ENCODE data around the gene SETD5. TPM values are rescaled to one million over a fixed set of nuclear protein-coding genes. Genes with fewer than 3 reads are reported as not detected.

SETD5 gene
- total and polyA plus RNA-seq, 2 of the 4 experiments (the other 2 are of a cell fraction), result 42.7 to 62.9 TPM

DNA sequence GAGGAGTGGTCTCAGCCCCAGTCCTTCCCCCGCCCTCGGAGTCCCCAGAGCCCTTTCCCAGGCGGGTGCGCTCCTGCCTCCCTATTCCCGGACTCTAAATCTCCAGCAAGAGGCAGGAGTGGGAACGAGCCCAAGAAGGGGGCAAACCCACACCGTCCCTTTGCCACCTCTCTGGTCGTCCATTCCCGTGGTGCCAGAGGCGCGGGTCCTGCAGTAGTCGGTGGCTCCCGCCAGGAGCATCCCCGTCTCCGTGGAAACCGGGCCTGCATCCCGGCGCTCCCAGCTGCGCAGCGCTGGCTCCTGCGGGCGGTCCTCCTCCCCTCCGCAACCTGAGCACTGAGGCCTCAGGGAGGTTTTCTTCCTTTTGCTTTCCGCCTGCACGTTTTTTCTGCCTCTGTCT is 111.4 kb downstream of the SETD5 start:
- Histone ChIP-seq H4K91ac (ENCODE audit: insufficient read depth, low read depth, low read length) (no peak overlapping the region), H3K18ac (ENCODE audit: low read depth, low read length) (no peak overlapping the region), H2BK15ac (ENCODE audit: low read depth, low read length) (no peak overlapping the region), H2BK20ac (ENCODE audit: low read depth, low read length) (no peak overlapping the region), H3K9me3 (ENCODE audit: control insufficient read depth, insufficient read depth, low read length) (no peaks in the 10 kb centered on the region), H3K4me3 (ENCODE audit: insufficient read depth, low read depth, low read length) (no peak overlapping the region), H3K79me1 (ENCODE audit: low read depth in 1 of 2, low read length in 2 of 2) (no peaks in the 10 kb centered on the region), H3K27ac (ENCODE audit: insufficient read depth, low read length) (no peak overlapping the region), H3K56ac (ENCODE audit: extremely low read depth, insufficient read depth, low read length) (no peak overlapping the region), H2AK9ac (replicated peaks; ENCODE audit: low read depth, low read length, poor library complexity) (peak overlapping the region; percentile 55), H2AK5ac (ENCODE audit: low read depth, low read length) (no peak overlapping the region), H2BK120ac (ENCODE audit: low read depth, low read length) (no peak overlapping the region), H3K23ac (ENCODE audit: low read depth, low read length) (no peak overlapping the region), H4K8ac (ENCODE audit: low read depth in 2 of 2, low read length in 2 of 2) (no peak overlapping the region), H3K27me3 (ENCODE audit: control insufficient read depth, insufficient read depth, low read length) (peaks cover 26% of the 10 kb centered on the region), H3K9ac (ENCODE audit: low read depth, low read length) (no peak overlapping the region), H3K36me3 (ENCODE audit: control insufficient read depth, insufficient read depth, low read length) (no peaks in the 10 kb centered on the region), H3K4me1 (ENCODE audit: control insufficient read depth, insufficient read depth, low read length) (no peaks in the 10 kb centered on the region), H2AFZ (replicated peaks; ENCODE audit: low read length, poor library complexity) (no peak overlapping the region), H4K20me1 (ENCODE audit: insufficient read depth, low read length) (no peaks in the 10 kb centered on the region), H2BK5ac (ENCODE audit: low read depth, low read length, poor library complexity, severe bottlenecking) (no peak overlapping the region), H3K4ac (ENCODE audit: low read depth, low read length) (no peak overlapping the region), H4K5ac (ENCODE audit: low read depth, low read length) (no peak overlapping the region), H3K4me2 (ENCODE audit: low read depth, low read length) (no peak overlapping the region), H3K14ac (replicated peaks; ENCODE audit: low read depth, low read length) (no peak overlapping the region), H3K9me1 (ENCODE audit: insufficient read depth, low read length) (no peaks in the 10 kb centered on the region)
- 4% methylated on average over 15 of the region's 25 CpGs; no CpG with 5 or more reads in 1 of the 2 experiments for WGBS, 2 experiments (ENCODE audit: extremely low coverage in 2 of 2, insufficient read length in 1 of 2)
- no peak for DNase-seq
- POLR2A ChIA-PET (ENCODE audit: unreplicated experiment), result no interaction called here
- ATAC-seq (ENCODE audit: low read depth), result peak; percentile 57; the same call in 1 of the 2 replicates
- BruUV-seq (replicated peaks), result no TSS peak
- CTCF ChIA-PET, result no interaction called here
- intact Hi-C loops (cut with micrococcal nuclease) (no loop called here), in situ Hi-C loops (cut with MboI; ENCODE audit: low sequenced_read_pairs) (no loop called here), dilution Hi-C loops (cut with HindIII; ENCODE audit: low sequenced_read_pairs, unreplicated experiment) (no loop called here)
- TF ChIP-seq, protein P1, sequence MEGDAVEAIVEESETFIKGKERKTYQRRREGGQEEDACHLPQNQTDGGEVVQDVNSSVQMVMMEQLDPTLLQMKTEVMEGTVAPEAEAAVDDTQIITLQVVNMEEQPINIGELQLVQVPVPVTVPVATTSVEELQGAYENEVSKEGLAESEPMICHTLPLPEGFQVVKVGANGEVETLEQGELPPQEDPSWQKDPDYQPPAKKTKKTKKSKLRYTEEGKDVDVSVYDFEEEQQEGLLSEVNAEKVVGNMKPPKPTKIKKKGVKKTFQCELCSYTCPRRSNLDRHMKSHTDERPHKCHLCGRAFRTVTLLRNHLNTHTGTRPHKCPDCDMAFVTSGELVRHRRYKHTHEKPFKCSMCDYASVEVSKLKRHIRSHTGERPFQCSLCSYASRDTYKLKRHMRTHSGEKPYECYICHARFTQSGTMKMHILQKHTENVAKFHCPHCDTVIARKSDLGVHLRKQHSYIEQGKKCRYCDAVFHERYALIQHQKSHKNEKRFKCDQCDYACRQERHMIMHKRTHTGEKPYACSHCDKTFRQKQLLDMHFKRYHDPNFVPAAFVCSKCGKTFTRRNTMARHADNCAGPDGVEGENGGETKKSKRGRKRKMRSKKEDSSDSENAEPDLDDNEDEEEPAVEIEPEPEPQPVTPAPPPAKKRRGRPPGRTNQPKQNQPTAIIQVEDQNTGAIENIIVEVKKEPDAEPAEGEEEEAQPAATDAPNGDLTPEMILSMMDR (conservative IDR thresholded peaks at IDR 0.05; ENCODE audit: low read depth, low read length), result no peak
- TF ChIP-seq CEBPB (IDR thresholded peaks at IDR 0.05; ENCODE audit: low read depth, low read length), result no peak
- TF ChIP-seq MAZ (IDR thresholded peaks at IDR 0.05; ENCODE audit: borderline replicate concordance, low read depth, low read length), result no peak
- TF ChIP-seq, protein P2, sequence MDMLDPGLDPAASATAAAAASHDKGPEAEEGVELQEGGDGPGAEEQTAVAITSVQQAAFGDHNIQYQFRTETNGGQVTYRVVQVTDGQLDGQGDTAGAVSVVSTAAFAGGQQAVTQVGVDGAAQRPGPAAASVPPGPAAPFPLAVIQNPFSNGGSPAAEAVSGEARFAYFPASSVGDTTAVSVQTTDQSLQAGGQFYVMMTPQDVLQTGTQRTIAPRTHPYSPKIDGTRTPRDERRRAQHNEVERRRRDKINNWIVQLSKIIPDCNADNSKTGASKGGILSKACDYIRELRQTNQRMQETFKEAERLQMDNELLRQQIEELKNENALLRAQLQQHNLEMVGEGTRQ (IDR thresholded peaks at IDR 0.05; ENCODE audit: low read depth, low read length), result no peak
- TF ChIP-seq MAFK (IDR thresholded peaks at IDR 0.05; ENCODE audit: low read depth, low read length), result no peak
- no peak for TF ChIP-seq POLR2A (IDR thresholded peaks at IDR 0.05; ENCODE audit: low read depth, low read length)
- no peak for TF ChIP-seq MXI1 (IDR thresholded peaks at IDR 0.05; ENCODE audit: borderline replicate concordance, low read depth, low read length)
- TF ChIP-seq RFX5 (IDR thresholded peaks at IDR 0.05; ENCODE audit: low read depth, low read length), result no peak
- no peak for TF ChIP-seq NFE2L2 (IDR thresholded peaks at IDR 0.05; ENCODE audit: low read depth, low read length)
- TF ChIP-seq RAD21 (IDR thresholded peaks at IDR 0.05; ENCODE audit: low read length), result no peak
- no peak for TF ChIP-seq RCOR1 (IDR thresholded peaks at IDR 0.05; ENCODE audit: insufficient replicate concordance, low read length)
- TF ChIP-seq CHD1 (IDR thresholded peaks at IDR 0.05; ENCODE audit: low read depth, low read length), result no peak
- TF ChIP-seq, protein P3, sequence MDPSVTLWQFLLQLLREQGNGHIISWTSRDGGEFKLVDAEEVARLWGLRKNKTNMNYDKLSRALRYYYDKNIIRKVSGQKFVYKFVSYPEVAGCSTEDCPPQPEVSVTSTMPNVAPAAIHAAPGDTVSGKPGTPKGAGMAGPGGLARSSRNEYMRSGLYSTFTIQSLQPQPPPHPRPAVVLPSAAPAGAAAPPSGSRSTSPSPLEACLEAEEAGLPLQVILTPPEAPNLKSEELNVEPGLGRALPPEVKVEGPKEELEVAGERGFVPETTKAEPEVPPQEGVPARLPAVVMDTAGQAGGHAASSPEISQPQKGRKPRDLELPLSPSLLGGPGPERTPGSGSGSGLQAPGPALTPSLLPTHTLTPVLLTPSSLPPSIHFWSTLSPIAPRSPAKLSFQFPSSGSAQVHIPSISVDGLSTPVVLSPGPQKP (IDR thresholded peaks at IDR 0.05; ENCODE audit: borderline replicate concordance, low read depth, low read length), result no peak

Data from IMR-90 (cell line).